WTC11 (cell line): Measurements from ENCODE around the gene THSD4. TPM values are rescaled to one million over a fixed set of nuclear protein-coding genes. Genes with fewer than 3 reads are reported as not detected.
"Not testable (repeated sequence)": the region's sequence is repeated elsewhere in the genome, so short reads cannot be mapped to it uniquely, and the experiment has no call there.

Experiments used
- ATAC-seq: fragments of 200-7000 bp; cut with Tn5 transposase; 2 replicates; pipeline ENCODE4 v1.10.0; 2021; ENCODE audit warnings: mild to moderate bottlenecking, moderate library complexity
- CTCF ChIA-PET: fragments of 300-600 bp; sonication (Branson Sonifier 250); formaldehyde crosslinking; loops from one replicate; lab custom pipeline; 2021; ENCODE audit warnings: antibody characterized with exemption; lab: Charles Lee
- POLR2A ChIA-PET: fragments of 350-600 bp; sonication (Branson Sonifier 250); formaldehyde crosslinking; loops from one replicate; lab custom pipeline; 2021; ENCODE audit warnings: antibody characterized with exemption; lab: Charles Lee
- DNase-seq: peaks from one replicate; pipeline ENCODE4 v3.0.0; 2021; ENCODE audit warnings: low spot score
- H3K27ac Mint-ChIP-seq: 2 replicates; pipeline ENCODE4 v1.8.0; 2021; ENCODE audit warnings: mixed read lengths
- H3K27me3 Mint-ChIP-seq: 2 replicates; pipeline ENCODE4 v1.8.0; 2021; ENCODE audit warnings: low read depth, mild to moderate bottlenecking, moderate library complexity, mixed read lengths
- H3K36me3 Mint-ChIP-seq: 2 replicates; pipeline ENCODE4 v1.8.0; 2021; ENCODE audit warnings: mixed read lengths
- H3K4me1 Mint-ChIP-seq: 2 replicates; pipeline ENCODE4 v1.8.0; 2022; ENCODE audit warnings: mixed read lengths
- H3K4me3 Mint-ChIP-seq: 2 replicates; pipeline ENCODE4 v1.8.0; 2021; ENCODE audit warnings: mild to moderate bottlenecking, moderate library complexity, mixed read lengths
- H3K9me3 Mint-ChIP-seq: 2 replicates; pipeline ENCODE4 v1.8.0; 2021; ENCODE audit warnings: mixed read lengths
- ELF4 ChIP-seq: sonication (generic); formaldehyde crosslinking; IDR thresholded peaks from 2 replicates; pipeline ENCODE4 v1.8.1; 2022; ENCODE audit warnings: low read depth, mild to moderate bottlenecking, moderate library complexity, missing genetic modification reagents
- ETV6 ChIP-seq: sonication (generic); formaldehyde crosslinking; IDR thresholded peaks from 2 replicates; pipeline ENCODE4 v1.8.1; 2022; ENCODE audit warnings: mild to moderate bottlenecking, missing genetic modification reagents
- GABPB1 ChIP-seq: sonication (generic); formaldehyde crosslinking; IDR thresholded peaks from 2 replicates; pipeline ENCODE4 v1.8.1; 2023; ENCODE audit warnings: mild to moderate bottlenecking, missing genetic modification reagents
- GTF2I ChIP-seq: fragments of 250-450 bp; sonication (Bioruptor Pico); conservative IDR thresholded peaks from 2 replicates; pipeline ENCODE4 v1.4.0; 2021; ENCODE audit warnings: mild to moderate bottlenecking
- NR2C2 ChIP-seq: sonication (generic); formaldehyde crosslinking; IDR thresholded peaks from 2 replicates; pipeline ENCODE4 v1.8.0; 2022; ENCODE audit warnings: mild to moderate bottlenecking, missing genetic modification reagents
- OVOL2 ChIP-seq: fragments of 250-450 bp; sonication (Bioruptor Pico); IDR thresholded peaks from 2 replicates; pipeline ENCODE4 v1.9.0; 2021; ENCODE audit warnings: mild to moderate bottlenecking, borderline replicate concordance
- PRRX2 ChIP-seq: fragments of 250-450 bp; sonication (Bioruptor Pico); IDR thresholded peaks from 2 replicates; pipeline ENCODE4 v1.8.0; 2021; ENCODE audit warnings: mild to moderate bottlenecking
- RELA ChIP-seq: sonication (generic); formaldehyde crosslinking; IDR thresholded peaks from 2 replicates; pipeline ENCODE4 v1.8.1; 2022; ENCODE audit warnings: missing genetic modification reagents, mild to moderate bottlenecking, borderline replicate concordance
- SMAD4 ChIP-seq: sonication (generic); formaldehyde crosslinking; IDR thresholded peaks from 2 replicates; pipeline ENCODE4 v1.8.0; 2022; ENCODE audit warnings: mild to moderate bottlenecking, missing genetic modification reagents
- SOX15 ChIP-seq: fragments of 250-450 bp; sonication (Bioruptor Pico); IDR thresholded peaks from 2 replicates; pipeline ENCODE4 v1.9.0; 2021; ENCODE audit warnings: mild to moderate bottlenecking
- TEAD1 ChIP-seq: sonication (generic); formaldehyde crosslinking; IDR thresholded peaks from 2 replicates; pipeline ENCODE4 v1.8.0; 2022; ENCODE audit warnings: mild to moderate bottlenecking, missing genetic modification reagents
- TP53 ChIP-seq: sonication (generic); formaldehyde crosslinking; IDR thresholded peaks from 2 replicates; pipeline ENCODE4 v1.8.1; 2023; ENCODE audit warnings: mild to moderate bottlenecking, missing genetic modification reagents
- ZNF219 ChIP-seq: sonication (generic); formaldehyde crosslinking; IDR thresholded peaks from 2 replicates; pipeline ENCODE4 v1.8.0; 2023; ENCODE audit warnings: missing genetic modification reagents, mild to moderate bottlenecking, borderline replicate concordance
- ZNF232 ChIP-seq: sonication (generic); formaldehyde crosslinking; IDR thresholded peaks from 2 replicates; pipeline ENCODE4 v1.8.0; 2022; ENCODE audit warnings: mild to moderate bottlenecking, missing genetic modification reagents
- ZNF671 ChIP-seq: fragments of 250-450 bp; sonication (Bioruptor Pico); IDR thresholded peaks from 2 replicates; pipeline ENCODE4 v1.8.0; 2021; ENCODE audit warnings: mild to moderate bottlenecking
- total RNA-seq: library from RNA; stranded (reverse); gene quantifications from 3 replicates; pipeline ENCODE4 v1.2.3, GENCODE V29; 2021
- TF ChIP-seq, protein P1 (sequence below): fragments of 250-450 bp; sonication (Bioruptor Pico); IDR thresholded peaks from 2 replicates; pipeline ENCODE4 v1.9.0; 2021; ENCODE audit warnings: mild to moderate bottlenecking
- TF ChIP-seq, protein P2 (sequence below): fragments of 250-450 bp; sonication (Bioruptor Pico); conservative IDR thresholded peaks from 2 replicates; pipeline ENCODE4 v1.9.0; 2021; ENCODE audit warnings: mild to moderate bottlenecking
- TF ChIP-seq, protein P3 (sequence below): sonication (generic); formaldehyde crosslinking; IDR thresholded peaks from 2 replicates; pipeline ENCODE4 v1.8.0; 2023; ENCODE audit warnings: mild to moderate bottlenecking, missing genetic modification reagents
- TF ChIP-seq, protein P4 (sequence below): sonication (generic); formaldehyde crosslinking; IDR thresholded peaks from 2 replicates; pipeline ENCODE4 v1.8.0; 2022; ENCODE audit warnings: mild to moderate bottlenecking, missing genetic modification reagents
- TF ChIP-seq, protein P5 (sequence below): fragments of 250-450 bp; sonication (Bioruptor Pico); IDR thresholded peaks from 2 replicates; pipeline ENCODE4 v1.9.0; 2021; ENCODE audit warnings: moderate library complexity, mild to moderate bottlenecking, inconsistent platforms, borderline replicate concordance

THSD4 gene
- total RNA-seq, 1 experiment from 2014 or later, result 7.8 TPM

DNA sequence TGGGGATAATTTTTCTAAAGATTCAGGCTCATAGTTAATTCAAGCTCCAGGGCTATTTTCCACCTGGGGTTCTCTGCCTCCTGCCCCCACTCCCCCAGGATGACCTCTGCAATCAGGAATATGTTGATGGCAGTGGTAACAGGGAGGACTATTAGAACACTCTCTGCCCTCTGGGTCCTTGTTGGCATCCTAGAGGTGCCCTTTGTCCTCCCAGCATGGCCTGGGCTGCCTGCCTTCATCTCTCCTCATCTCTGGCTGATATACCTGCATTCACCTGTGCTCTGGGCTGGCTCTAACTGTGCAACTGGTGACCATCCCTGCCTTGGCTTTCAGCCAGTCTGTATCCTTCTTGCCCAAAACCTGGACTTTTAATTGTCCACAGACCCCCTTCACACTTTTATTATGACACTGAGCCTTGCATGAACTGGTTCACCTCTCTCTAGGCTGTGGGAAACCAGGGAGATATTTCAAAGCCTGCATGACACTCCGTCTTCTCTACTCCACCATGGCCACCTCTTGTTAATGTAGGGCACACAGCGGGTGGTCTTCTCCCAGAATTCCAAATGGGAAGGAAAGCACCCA is 199.8 kb downstream of the THSD4 start:
- Mint-ChIP-seq H3K36me3 (0 out of 2 replicates have a peak, but pooled peaks cover 5% of the 10 kb centered on the region), H3K9me3 (peaks cover 26% of the 10 kb centered on the region), H3K4me1 (peaks cover 15% of the 10 kb centered on the region), H3K27ac (no peak overlapping the region), H3K4me3 (no peak overlapping the region), H3K27me3 (no peaks in the 10 kb centered on the region; the same call in 1 of the 2 replicates)
- ChIA-PET CTCF (no interaction called here), POLR2A (no interaction called here)
- ATAC-seq (no peak), DNase-seq (no peak)
- TF ChIP-seq TP53 (CRISPR knock-in tag) (no peak), GTF2I (CRISPR knock-in tag) (no peak), RELA (CRISPR knock-in tag) (no peak), NR2C2 (CRISPR knock-in tag) (no peak), PRRX2 (CRISPR knock-in tag) (no peak), ETV6 (CRISPR knock-in tag) (no peak), GABPB1 (CRISPR knock-in tag) (no peak), ELF4 (CRISPR knock-in tag) (no peak), SOX15 (CRISPR knock-in tag) (no peak), OVOL2 (CRISPR knock-in tag) (no peak), SMAD4 (CRISPR knock-in tag) (no peak), ZNF671 (CRISPR knock-in tag) (no peak), TEAD1 (CRISPR knock-in tag) (no peak), ZNF232 (CRISPR knock-in tag) (no peak)
- TF ChIP-seq, protein P1, sequence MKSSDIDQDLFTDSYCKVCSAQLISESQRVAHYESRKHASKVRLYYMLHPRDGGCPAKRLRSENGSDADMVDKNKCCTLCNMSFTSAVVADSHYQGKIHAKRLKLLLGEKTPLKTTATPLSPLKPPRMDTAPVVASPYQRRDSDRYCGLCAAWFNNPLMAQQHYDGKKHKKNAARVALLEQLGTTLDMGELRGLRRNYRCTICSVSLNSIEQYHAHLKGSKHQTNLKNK, result no peak
- TF ChIP-seq, protein P2, sequence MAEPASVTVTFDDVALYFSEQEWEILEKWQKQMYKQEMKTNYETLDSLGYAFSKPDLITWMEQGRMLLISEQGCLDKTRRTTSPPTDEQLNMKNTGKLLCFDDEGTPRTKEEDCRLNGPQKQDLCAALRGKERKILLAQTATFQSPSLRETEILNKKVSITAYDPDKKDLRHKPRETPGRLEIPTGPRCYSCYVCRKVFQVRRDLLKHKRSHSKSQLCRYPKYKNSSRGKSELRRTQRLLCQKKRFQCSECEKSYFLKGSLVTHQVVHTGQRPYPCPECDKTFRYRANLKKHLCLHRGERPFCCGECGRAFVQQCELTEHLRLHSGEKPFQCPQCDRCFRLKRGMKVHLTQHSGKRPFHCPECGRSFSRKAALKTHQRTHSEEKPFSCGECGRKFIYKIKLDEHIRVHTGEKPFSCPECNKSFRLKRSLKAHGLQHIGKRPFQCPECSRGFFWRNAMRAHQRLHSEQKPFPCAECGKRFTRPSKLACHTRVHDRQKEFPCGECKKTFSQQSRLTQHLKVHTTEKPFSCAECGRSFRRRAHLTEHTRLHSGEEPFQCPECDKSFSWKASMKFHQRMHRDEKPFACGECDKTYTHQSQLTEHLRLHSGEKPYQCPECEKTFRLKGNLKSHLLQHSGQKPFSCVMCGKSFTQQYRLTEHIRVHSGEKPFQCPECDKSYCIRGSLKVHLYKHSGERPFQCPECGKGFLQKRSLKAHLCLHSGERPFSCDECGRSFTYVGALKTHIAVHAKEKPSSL (CRISPR knock-in tag), result no peak
- TF ChIP-seq, protein P3, sequence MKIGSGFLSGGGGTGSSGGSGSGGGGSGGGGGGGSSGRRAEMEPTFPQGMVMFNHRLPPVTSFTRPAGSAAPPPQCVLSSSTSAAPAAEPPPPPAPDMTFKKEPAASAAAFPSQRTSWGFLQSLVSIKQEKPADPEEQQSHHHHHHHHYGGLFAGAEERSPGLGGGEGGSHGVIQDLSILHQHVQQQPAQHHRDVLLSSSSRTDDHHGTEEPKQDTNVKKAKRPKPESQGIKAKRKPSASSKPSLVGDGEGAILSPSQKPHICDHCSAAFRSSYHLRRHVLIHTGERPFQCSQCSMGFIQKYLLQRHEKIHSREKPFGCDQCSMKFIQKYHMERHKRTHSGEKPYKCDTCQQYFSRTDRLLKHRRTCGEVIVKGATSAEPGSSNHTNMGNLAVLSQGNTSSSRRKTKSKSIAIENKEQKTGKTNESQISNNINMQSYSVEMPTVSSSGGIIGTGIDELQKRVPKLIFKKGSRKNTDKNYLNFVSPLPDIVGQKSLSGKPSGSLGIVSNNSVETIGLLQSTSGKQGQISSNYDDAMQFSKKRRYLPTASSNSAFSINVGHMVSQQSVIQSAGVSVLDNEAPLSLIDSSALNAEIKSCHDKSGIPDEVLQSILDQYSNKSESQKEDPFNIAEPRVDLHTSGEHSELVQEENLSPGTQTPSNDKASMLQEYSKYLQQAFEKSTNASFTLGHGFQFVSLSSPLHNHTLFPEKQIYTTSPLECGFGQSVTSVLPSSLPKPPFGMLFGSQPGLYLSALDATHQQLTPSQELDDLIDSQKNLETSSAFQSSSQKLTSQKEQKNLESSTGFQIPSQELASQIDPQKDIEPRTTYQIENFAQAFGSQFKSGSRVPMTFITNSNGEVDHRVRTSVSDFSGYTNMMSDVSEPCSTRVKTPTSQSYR (CRISPR knock-in tag), result no peak
- TF ChIP-seq, protein P4, sequence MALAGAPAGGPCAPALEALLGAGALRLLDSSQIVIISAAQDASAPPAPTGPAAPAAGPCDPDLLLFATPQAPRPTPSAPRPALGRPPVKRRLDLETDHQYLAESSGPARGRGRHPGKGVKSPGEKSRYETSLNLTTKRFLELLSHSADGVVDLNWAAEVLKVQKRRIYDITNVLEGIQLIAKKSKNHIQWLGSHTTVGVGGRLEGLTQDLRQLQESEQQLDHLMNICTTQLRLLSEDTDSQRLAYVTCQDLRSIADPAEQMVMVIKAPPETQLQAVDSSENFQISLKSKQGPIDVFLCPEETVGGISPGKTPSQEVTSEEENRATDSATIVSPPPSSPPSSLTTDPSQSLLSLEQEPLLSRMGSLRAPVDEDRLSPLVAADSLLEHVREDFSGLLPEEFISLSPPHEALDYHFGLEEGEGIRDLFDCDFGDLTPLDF (CRISPR knock-in tag), result no peak
- TF ChIP-seq, protein P5, sequence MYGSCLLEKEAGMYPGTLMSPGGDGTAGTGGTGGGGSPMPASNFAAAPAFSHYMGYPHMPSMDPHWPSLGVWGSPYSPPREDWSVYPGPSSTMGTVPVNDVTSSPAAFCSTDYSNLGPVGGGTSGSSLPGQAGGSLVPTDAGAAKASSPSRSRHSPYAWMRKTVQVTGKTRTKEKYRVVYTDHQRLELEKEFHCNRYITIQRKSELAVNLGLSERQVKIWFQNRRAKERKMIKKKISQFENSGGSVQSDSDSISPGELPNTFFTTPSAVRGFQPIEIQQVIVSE (CRISPR knock-in tag), result no peak

DNA sequence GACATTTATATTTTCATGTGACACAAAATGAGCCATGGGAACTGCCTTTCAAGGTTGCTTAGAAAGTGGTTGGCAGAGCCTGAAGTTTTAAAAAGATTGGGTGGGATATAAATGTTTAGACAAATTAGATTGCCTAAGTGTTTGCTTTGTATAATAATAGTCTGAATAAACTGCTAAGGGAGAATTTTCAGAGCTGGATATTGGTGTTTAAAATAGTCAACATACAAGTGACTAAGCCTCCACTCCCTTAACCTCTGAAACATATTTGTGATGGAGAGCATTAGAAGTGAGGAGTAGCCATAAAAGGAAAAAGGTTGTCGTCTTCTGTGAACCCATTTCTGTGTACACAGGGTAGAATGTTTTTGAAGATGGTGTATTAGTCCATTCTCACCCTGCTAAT is 201.6 kb downstream of the THSD4 start:
- Mint-ChIP-seq H3K4me3 (no peak overlapping the region), H3K36me3 (0 out of 2 replicates have a peak, but pooled peaks cover 5% of the 10 kb centered on the region), H3K27ac (no peak overlapping the region), H3K4me1 (peaks cover 9% of the 10 kb centered on the region), H3K9me3 (peaks cover 25% of the 10 kb centered on the region), H3K27me3 (no peaks in the 10 kb centered on the region; the same call in 1 of the 2 replicates)
- no peak for ATAC-seq
- no peak for DNase-seq
- ChIA-PET POLR2A (no interaction called here), CTCF (interaction anchor here (0.6 kb wide), 1 partner anchor 21 kb away, joined by 5 read pairs; no protein-coding TSS in a partner anchor)
- TF ChIP-seq ZNF219, result no peak

DNA sequence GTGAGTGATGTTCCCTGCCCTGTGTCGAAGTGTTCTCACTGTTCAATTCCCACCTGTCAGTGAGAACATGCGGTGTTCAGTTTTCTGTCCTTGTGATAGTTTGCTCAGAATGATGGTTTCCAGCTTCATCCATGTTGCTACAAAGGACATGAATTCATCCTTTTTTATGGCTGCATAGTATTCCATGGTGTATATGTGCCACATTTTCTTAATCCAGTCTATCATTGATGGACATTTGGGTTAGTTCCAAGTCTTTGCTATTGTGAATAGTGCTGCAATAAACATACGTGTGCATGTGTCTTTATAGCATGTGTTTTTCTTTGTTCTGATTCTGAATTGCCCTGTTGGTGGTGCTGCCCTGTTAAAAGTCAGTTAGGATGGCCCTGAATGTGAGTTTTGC is 204.2 kb downstream of the THSD4 start:
- H3K27ac Mint-ChIP-seq, H3K4me3 Mint-ChIP-seq, ATAC-seq, H3K36me3 Mint-ChIP-seq, H3K27me3 Mint-ChIP-seq, H3K4me1 Mint-ChIP-seq, DNase-seq, CTCF ChIA-PET, POLR2A ChIA-PET: not testable (repeated sequence)
- peaks cover 15% of the 10 kb centered on the region for H3K9me3 Mint-ChIP-seq
